A549 (cell line): Measurements from ENCODE around the gene SORBS1.

Source experiments
- CTCF ChIP-seq: fragments of >200 bp; sonication (Bioruptor Twin); formaldehyde crosslinking; IDR thresholded peaks from 3 replicates; pipeline ENCODE4 v1.5.1; 2016
- EP300 ChIP-seq, 2 experiments: fragments of >200 bp; sonication (Bioruptor Twin); formaldehyde crosslinking; IDR thresholded peaks; 2 replicates in 1 of 2; 3 replicates in 1 of 2; pipeline ENCODE4 v1.6.1; 2016 to 2017
- ESRRA ChIP-seq: fragments of 150-350 bp; IDR thresholded peaks from 2 replicates; pipeline ENCODE4 v1.6.1; 2014; ENCODE audit warnings: mild to moderate bottlenecking, low read length, borderline replicate concordance
- HOXA7 ChIP-seq: fragments of 250-450 bp; sonication (Bioruptor Pico); IDR thresholded peaks from 2 replicates; pipeline ENCODE4 v1.5.0; 2020; ENCODE audit warnings: mild to moderate bottlenecking, moderate library complexity
- MAFK ChIP-seq: fragments of 450-650 bp; IDR thresholded peaks from 2 replicates; pipeline ENCODE4 v1.6.1; 2014; ENCODE audit not compliant: partially characterized antibody
- MAX ChIP-seq: IDR thresholded peaks from 2 replicates; pipeline ENCODE4 v1.6.1; 2012
- MAZ ChIP-seq: fragments of 150-350 bp; IDR thresholded peaks from 2 replicates; pipeline ENCODE4 v1.6.1; 2014; ENCODE audit warnings: antibody characterized with exemption, low read depth, low read length, borderline replicate concordance
- NFE2L2 ChIP-seq: fragments of 150-350 bp; conservative IDR thresholded peaks from 2 replicates; pipeline ENCODE4 v1.6.1; 2014; ENCODE audit warnings: low read length
- POLR2A ChIP-seq: IDR thresholded peaks from 2 replicates; pipeline ENCODE4 v1.6.1; 2012; ENCODE audit warnings: mild to moderate bottlenecking, low read length
- RAD21 ChIP-seq, 2 experiments: fragments of >200 bp in 1 of 2; sonication (Bioruptor Twin) in 1 of 2; formaldehyde crosslinking in 1 of 2; IDR thresholded peaks in 1 of 2; conservative IDR thresholded peaks in 1 of 2; 2 replicates in 1 of 2; 3 replicates in 1 of 2; pipeline ENCODE4 v1.6.1; 2012 to 2018; ENCODE audit warnings: inconsistent platforms in 1 of 2
- RFX5 ChIP-seq: fragments of 450-650 bp; IDR thresholded peaks from 2 replicates; pipeline ENCODE4 v1.7.1; 2014; ENCODE audit warnings: antibody characterized with exemption, mild to moderate bottlenecking, moderate library complexity
- SMC3 ChIP-seq: fragments of >200 bp; sonication (Bioruptor Twin); formaldehyde crosslinking; IDR thresholded peaks from 3 replicates; pipeline ENCODE4 v1.6.1; 2018; ENCODE audit warnings: inconsistent platforms
- ZC3H11A ChIP-seq: fragments of 450-650 bp; IDR thresholded peaks from 2 replicates; pipeline ENCODE4 v1.6.1; 2014; ENCODE audit warnings: antibody characterized with exemption, mild to moderate bottlenecking

GRCh38 chr10:95604630-95605029 is 43.5 kb upstream of the SORBS1 start:
- no peak for TF ChIP-seq EP300 (IDR thresholded peaks at IDR 0.05)
- TF ChIP-seq POLR2A = no peak
- TF ChIP-seq ESRRA = no peak
- no peak for TF ChIP-seq SMC3
- no peak for TF ChIP-seq CTCF
- TF ChIP-seq MAZ = no peak
- TF ChIP-seq NFE2L2 = no peak
- no peak for TF ChIP-seq MAFK
- no peak for TF ChIP-seq RFX5
- no peak for TF ChIP-seq HOXA7 (CRISPR knock-in tag)
- no peak for TF ChIP-seq MAX
- TF ChIP-seq RAD21 (conservative IDR thresholded peaks at IDR 0.05 in 1 of 2, IDR thresholded peaks at IDR 0.05 in 1 of 2) = no peak
- no peak for TF ChIP-seq ZC3H11A
